IMR-90 (cell line): ENCODE results near the gene BMP10. TPM values are rescaled to one million over a fixed set of nuclear protein-coding genes. Genes with fewer than 3 reads are reported as not detected.

Source experiments
- ATAC-seq: fragments of 200-7000 bp; cut with Tn5 transposase; 2 replicates; pipeline ENCODE4 v1.9.1; 2020; ENCODE audit warnings: low read depth, mild to moderate bottlenecking, moderate library complexity
- BruUV-seq: library from RNA; stranded (reverse); fragments of 400-500 nt; replicated peaks from 2 replicates; lab custom pipeline; 2021; lab: Mats Ljungman, UMichigan
- CTCF ChIA-PET: fragments of 300-600 bp; formaldehyde crosslinking; extraction: SDS; loops from one replicate; lab custom pipeline; 2021; ENCODE audit warnings: antibody characterized with exemption; lab: Yijun Ruan, JAX
- POLR2A ChIA-PET: fragments of 300-600 bp; sonication (Branson Sonifier 250); formaldehyde crosslinking; loops from one replicate; lab custom pipeline; 2022; ENCODE audit warnings: antibody characterized with exemption; ENCODE audit not compliant: unreplicated experiment; lab: Charles Lee
- DNase-seq: peaks from one replicate; pipeline ENCODE4 v3.0.0; 2013
- H2AFZ ChIP-seq: replicated peaks from 2 replicates; pipeline ENCODE3; 2013; ENCODE audit warnings: low read length, mild to moderate bottlenecking; ENCODE audit not compliant: poor library complexity
- H2AK5ac ChIP-seq: 2 replicates; pipeline ENCODE4 v1.6.1; 2013; ENCODE audit warnings: low read depth, low read length, inconsistent platforms
- H2AK9ac ChIP-seq: replicated peaks from 2 replicates; pipeline ENCODE3; 2013; ENCODE audit warnings: mild to moderate bottlenecking, low read depth, low read length, moderate library complexity; ENCODE audit not compliant: poor library complexity
- H2BK120ac ChIP-seq: 2 replicates; pipeline ENCODE4 v1.6.1; 2013; ENCODE audit warnings: low read depth, low read length, inconsistent platforms
- H2BK15ac ChIP-seq: 3 replicates; pipeline ENCODE4 v1.6.1; 2013; ENCODE audit warnings: low read depth, low read length, inconsistent platforms
- H2BK20ac ChIP-seq: 2 replicates; pipeline ENCODE4 v1.6.1; 2013; ENCODE audit warnings: low read depth, mild to moderate bottlenecking, inconsistent platforms, low read length, moderate library complexity
- H2BK5ac ChIP-seq: 2 replicates; pipeline ENCODE4 v1.6.1; 2013; ENCODE audit warnings: mild to moderate bottlenecking, low read depth, low read length, inconsistent platforms; ENCODE audit not compliant: poor library complexity, severe bottlenecking
- H3K14ac ChIP-seq: replicated peaks from 2 replicates; pipeline ENCODE4 v1.6.1; 2013; ENCODE audit warnings: low read depth, low read length, inconsistent platforms
- H3K18ac ChIP-seq: 2 replicates; pipeline ENCODE4 v1.6.1; 2013; ENCODE audit warnings: low read depth, low read length, control low read depth
- H3K23ac ChIP-seq: 2 replicates; pipeline ENCODE4 v1.6.1; 2013; ENCODE audit warnings: low read depth, low read length, inconsistent platforms
- H3K27ac ChIP-seq: 2 replicates; pipeline ENCODE4 v1.5.1; 2013; ENCODE audit warnings: mild to moderate bottlenecking, control low read depth, low read length; ENCODE audit not compliant: insufficient read depth
- H3K27me3 ChIP-seq: 2 replicates; pipeline ENCODE4 v1.6.1; 2013; ENCODE audit warnings: low read length; ENCODE audit not compliant: control insufficient read depth, insufficient read depth
- H3K36me3 ChIP-seq: 2 replicates; pipeline ENCODE4 v1.6.1; 2013; ENCODE audit warnings: low read length, mixed read lengths; ENCODE audit not compliant: control insufficient read depth, insufficient read depth
- H3K4ac ChIP-seq: 2 replicates; pipeline ENCODE4 v1.6.1; 2013; ENCODE audit warnings: low read depth, low read length, inconsistent platforms
- H3K4me1 ChIP-seq: 2 replicates; pipeline ENCODE4 v1.6.1; 2013; ENCODE audit warnings: low read length, mixed read lengths; ENCODE audit not compliant: control insufficient read depth, insufficient read depth
- H3K4me2 ChIP-seq: 2 replicates; pipeline ENCODE4 v1.6.1; 2013; ENCODE audit warnings: low read depth, mild to moderate bottlenecking, control low read depth, low read length, moderate library complexity
- H3K4me3 ChIP-seq: 2 replicates; pipeline ENCODE4 v1.5.1; 2013; ENCODE audit warnings: low read depth, mild to moderate bottlenecking, control low read depth, low read length, moderate library complexity; ENCODE audit not compliant: insufficient read depth
- H3K56ac ChIP-seq: 2 replicates; pipeline ENCODE4 v1.6.1; 2013; ENCODE audit warnings: low read length, inconsistent platforms; ENCODE audit not compliant: insufficient read depth; ENCODE audit errors: extremely low read depth
- H3K79me1 ChIP-seq, 2 experiments: 2 replicates each; pipeline ENCODE4 v1.6.1; 2013; ENCODE audit warnings: low read length in 2 of 2, inconsistent platforms in 1 of 2, low read depth in 1 of 2
- H3K9ac ChIP-seq: 2 replicates; pipeline ENCODE4 v1.6.1; 2013; ENCODE audit warnings: low read depth, low read length, control low read depth
- H3K9me1 ChIP-seq: 2 replicates; pipeline ENCODE4 v1.6.1; 2013; ENCODE audit warnings: low read length, inconsistent platforms; ENCODE audit not compliant: insufficient read depth
- H3K9me3 ChIP-seq: 2 replicates; pipeline ENCODE4 v1.6.1; 2013; ENCODE audit warnings: low read length; ENCODE audit not compliant: control insufficient read depth, insufficient read depth
- H4K20me1 ChIP-seq: 2 replicates; pipeline ENCODE4 v1.6.1; 2013; ENCODE audit warnings: low read length, inconsistent platforms; ENCODE audit not compliant: insufficient read depth
- H4K5ac ChIP-seq: 2 replicates; pipeline ENCODE4 v1.6.1; 2013; ENCODE audit warnings: mild to moderate bottlenecking, low read depth, low read length, control low read depth
- H4K8ac ChIP-seq, 2 experiments: 2 replicates each; pipeline ENCODE4 v1.6.1; 2013; ENCODE audit warnings: low read depth in 2 of 2, low read length in 2 of 2, control low read depth in 1 of 2, inconsistent platforms in 1 of 2
- H4K91ac ChIP-seq: 2 replicates; pipeline ENCODE4 v1.6.1; 2013; ENCODE audit warnings: low read depth, low read length, inconsistent platforms; ENCODE audit not compliant: insufficient read depth
- CTCF ChIP-seq: conservative IDR thresholded peaks from 2 replicates; pipeline ENCODE4 v1.5.1; 2012; ENCODE audit warnings: mild to moderate bottlenecking, low read depth, low read length, improper control_type of control experiment
- ELK1 ChIP-seq: fragments of 150-350 bp; IDR thresholded peaks from 2 replicates; pipeline ENCODE4 v1.6.1; 2016; ENCODE audit warnings: low read depth, mild to moderate bottlenecking, low read length, moderate library complexity, borderline replicate concordance
- FOS ChIP-seq: fragments of 150-350 bp; IDR thresholded peaks from 2 replicates; pipeline ENCODE4 v1.6.1; 2016; ENCODE audit warnings: low read depth, low read length
- SMC3 ChIP-seq: fragments of 150-350 bp; IDR thresholded peaks from 2 replicates; pipeline ENCODE4 v1.6.1; 2016; ENCODE audit warnings: low read depth, mild to moderate bottlenecking, antibody characterized with exemption, low read length, moderate library complexity
- dilution Hi-C: fragments of 300-500 bp; cut with HindIII; formaldehyde crosslinking; loops from one replicate; pipeline ENCODE4 v1.14.3; 2018; ENCODE audit warnings: low sequenced_read_pairs; ENCODE audit not compliant: unreplicated experiment
- in situ Hi-C: fragments of 300-500 bp; cut with MboI; formaldehyde crosslinking; loops from 3 replicates; pipeline ENCODE4 v1.14.3; 2019; ENCODE audit warnings: low sequenced_read_pairs, inconsistent platforms, mixed read lengths
- intact Hi-C: fragments of 100-400 bp; cut with micrococcal nuclease; formaldehyde crosslinking; loops from 2 replicates; pipeline ENCODE4 v1.10.0; 2022
- polyA plus RNA-seq, 3 experiments: library from polyadenylated mRNA; depleted of rRNA; stranded (reverse); fragments of >200 nt; gene quantifications; 2 replicates each; pipeline ENCODE4 v1.2.3, GENCODE V29; 2012; ENCODE audit warnings: low replicate concordance in 1 of 3
- total RNA-seq: library from RNA; depleted of rRNA; stranded (reverse); fragments of >200 nt; gene quantifications from 2 replicates; pipeline ENCODE4 v1.2.3, GENCODE V29; 2012

The BMP10 gene
- total and polyA plus RNA-seq, 2 of the 4 experiments (the other 2 are of a cell fraction), result not detected

- no peak overlapping the region for H3K27ac ChIP-seq
- no peak overlapping the region for H2BK120ac ChIP-seq
- no peak overlapping the region for H3K9ac ChIP-seq
- H3K14ac ChIP-seq, result no peak overlapping the region
- no peak overlapping the region for H3K4me2 ChIP-seq
- no peaks in the 10 kb centered on the region for H3K4me1 ChIP-seq
- ChIA-PET CTCF (no interaction called here), POLR2A (no interaction called here)
- no peak overlapping the region for H2BK5ac ChIP-seq
- TF ChIP-seq CTCF (no peak), SMC3 (no peak), ELK1 (no peak), FOS (no peak)
- ATAC-seq (no peak), DNase-seq (no peak)
- no peak overlapping the region for H2BK20ac ChIP-seq
- H3K79me1 ChIP-seq, result no peaks in the 10 kb centered on the region
- no peak overlapping the region for H2AFZ ChIP-seq
- dilution Hi-C loops, result no loop called here
- H3K27me3 ChIP-seq, result no peaks in the 10 kb centered on the region
- H3K56ac ChIP-seq, result no peak overlapping the region
- no peak overlapping the region for H4K8ac ChIP-seq
- H3K36me3 ChIP-seq, result no peaks in the 10 kb centered on the region
- H4K20me1 ChIP-seq, result no peaks in the 10 kb centered on the region
- no peak overlapping the region for H4K91ac ChIP-seq
- H2BK15ac ChIP-seq, result no peak overlapping the region
- H3K18ac ChIP-seq, result no peak overlapping the region
- intact Hi-C loops, result no loop called here
- H3K23ac ChIP-seq, result no peak overlapping the region
- BruUV-seq, result no TSS peak
- H3K9me1 ChIP-seq, result 0 out of 2 replicates have a peak, but pooled peaks cover 2% of the 10 kb centered on the region
- no peak overlapping the region for H4K5ac ChIP-seq
- no peak overlapping the region for H3K4me3 ChIP-seq
- no peaks in the 10 kb centered on the region for H3K9me3 ChIP-seq
- no peak overlapping the region for H3K4ac ChIP-seq
- no peak overlapping the region for H2AK9ac ChIP-seq
- in situ Hi-C loops, result no loop called here
- H2AK5ac ChIP-seq, result no peak overlapping the region
These were observed 6.1 kb downstream of the BMP10 start for GRCh38 chr2:68865108-68865507.
